Measurements from ENCODE around the gene CNTN1.

Gene CNTN1

DNA sequence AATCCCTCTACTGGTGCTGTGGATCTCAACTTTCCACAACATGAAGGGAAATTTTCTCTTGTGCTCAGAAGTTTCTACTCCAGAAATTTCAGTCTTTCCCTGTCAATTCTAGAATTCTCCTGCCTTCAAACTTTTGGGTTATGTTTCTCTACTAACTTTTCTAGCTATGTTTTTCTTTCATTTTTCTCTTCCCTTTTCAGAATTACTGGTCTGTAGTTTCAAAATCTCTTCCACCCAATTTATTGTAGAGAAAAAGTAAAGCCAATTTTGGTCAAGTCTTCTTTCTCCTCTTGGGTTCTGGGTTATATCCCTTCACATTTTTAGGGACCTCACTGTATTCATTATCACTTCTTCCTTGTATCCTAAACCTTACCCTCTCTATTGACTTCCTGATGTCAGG lies 18.9 kb downstream of the CNTN1 start:
- Histone ChIP-seq H3K9ac (ENCODE audit: low read depth, low read length) (no peak overlapping the region), H3K4me2 (ENCODE audit: insufficient read depth, low read length) (no peak overlapping the region), H3K4me1 (ENCODE audit: insufficient read depth, low read length) (no peaks in the 10 kb centered on the region), H3K79me2 (ENCODE audit: insufficient read depth, low read length) (no peaks in the 10 kb centered on the region), H3K4me3 (ENCODE audit: low read depth in 1 of 2, low read length in 2 of 2) (no peak overlapping the region), H3K27me3 (ENCODE audit: insufficient read depth, low read length, poor library complexity) (no peaks in the 10 kb centered on the region), H2AFZ (ENCODE audit: low read depth, low read length) (no peak overlapping the region), H3K9me3 (ENCODE audit: insufficient read depth, low read length, severe bottlenecking) (no peaks in the 10 kb centered on the region), H4K20me1 (ENCODE audit: insufficient read depth, low read length) (no peaks in the 10 kb centered on the region), H3K36me3 (ENCODE audit: insufficient read depth, low read length) (no peaks in the 10 kb centered on the region), H3K27ac (ENCODE audit: low read length) (no peak overlapping the region)
- DNase-seq (no peak), ATAC-seq (ENCODE audit: insufficient read depth, low read depth) (no peak)
- TF ChIP-seq CTCF (IDR thresholded peaks at IDR 0.05; ENCODE audit: borderline replicate concordance, extremely low read depth, low read length, poor library complexity, severe bottlenecking) = no peak
- TF ChIP-seq EZH2 (IDR thresholded peaks at IDR 0.05; ENCODE audit: borderline replicate concordance, low read depth, low read length, severe bottlenecking) = no peak

- Histone ChIP-seq H4K20me1 (ENCODE audit: insufficient read depth, low read length) (no peaks in the 10 kb centered on the region), H3K4me3 (ENCODE audit: low read depth in 1 of 2, low read length in 2 of 2) (no peak overlapping the region), H3K27me3 (ENCODE audit: insufficient read depth, low read length, poor library complexity) (no peaks in the 10 kb centered on the region), H3K9ac (ENCODE audit: low read depth, low read length) (no peak overlapping the region), H3K36me3 (ENCODE audit: insufficient read depth, low read length) (no peaks in the 10 kb centered on the region), H3K27ac (ENCODE audit: low read length) (no peak overlapping the region), H3K4me1 (ENCODE audit: insufficient read depth, low read length) (no peaks in the 10 kb centered on the region), H3K9me3 (ENCODE audit: insufficient read depth, low read length, severe bottlenecking) (no peaks in the 10 kb centered on the region), H3K79me2 (ENCODE audit: insufficient read depth, low read length) (no peaks in the 10 kb centered on the region), H2AFZ (ENCODE audit: low read depth, low read length) (no peak overlapping the region), H3K4me2 (ENCODE audit: insufficient read depth, low read length) (no peak overlapping the region)
- ATAC-seq (ENCODE audit: insufficient read depth, low read depth) (no peak), DNase-seq (no peak)
- TF ChIP-seq EZH2 (IDR thresholded peaks at IDR 0.05; ENCODE audit: borderline replicate concordance, low read depth, low read length, severe bottlenecking) (no peak), CTCF (IDR thresholded peaks at IDR 0.05; ENCODE audit: borderline replicate concordance, extremely low read depth, low read length, poor library complexity, severe bottlenecking) (no peak)
These were observed 22.4 kb downstream of the CNTN1 start for GRCh38 chr12:40714636-40715035.

DNA sequence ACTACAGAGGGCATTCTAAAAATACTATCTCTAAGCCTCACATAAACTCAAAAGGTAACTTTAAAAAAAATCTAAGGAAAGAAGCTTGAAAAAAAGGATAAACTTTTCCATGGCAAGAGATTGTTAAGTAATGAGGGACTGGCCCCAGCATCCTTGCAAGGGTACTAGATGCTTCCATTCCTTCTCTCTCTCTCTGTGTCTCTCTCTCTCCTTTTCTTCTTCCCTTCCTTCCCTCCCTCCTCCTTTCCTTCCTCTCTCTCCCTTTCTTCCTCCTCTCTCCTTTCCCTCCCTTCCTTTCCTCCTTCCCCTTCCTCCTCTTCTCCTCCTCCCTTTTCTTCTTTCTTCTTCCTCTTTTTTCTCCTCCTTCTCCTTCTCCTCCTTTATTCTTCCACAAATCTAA lies 23.8 kb downstream of the CNTN1 start:
- Histone ChIP-seq H2AFZ (ENCODE audit: low read depth, low read length) (no peak overlapping the region), H3K27me3 (ENCODE audit: insufficient read depth, low read length, poor library complexity) (no peaks in the 10 kb centered on the region), H3K9me3 (ENCODE audit: insufficient read depth, low read length, severe bottlenecking) (no peaks in the 10 kb centered on the region), H3K27ac (ENCODE audit: low read length) (no peak overlapping the region), H3K79me2 (ENCODE audit: insufficient read depth, low read length) (no peaks in the 10 kb centered on the region), H4K20me1 (ENCODE audit: insufficient read depth, low read length) (no peaks in the 10 kb centered on the region), H3K4me3 (ENCODE audit: low read depth in 1 of 2, low read length in 2 of 2) (no peak overlapping the region), H3K9ac (ENCODE audit: low read depth, low read length) (no peak overlapping the region), H3K4me2 (ENCODE audit: insufficient read depth, low read length) (no peak overlapping the region), H3K36me3 (ENCODE audit: insufficient read depth, low read length) (no peaks in the 10 kb centered on the region), H3K4me1 (ENCODE audit: insufficient read depth, low read length) (no peaks in the 10 kb centered on the region)
- DNase-seq = no peak
- TF ChIP-seq EZH2 (IDR thresholded peaks at IDR 0.05; ENCODE audit: borderline replicate concordance, low read depth, low read length, severe bottlenecking) (no peak), CTCF (IDR thresholded peaks at IDR 0.05; ENCODE audit: borderline replicate concordance, extremely low read depth, low read length, poor library complexity, severe bottlenecking) (no peak)
- ATAC-seq (ENCODE audit: insufficient read depth, low read depth) = no peak

GRCh38 chr12:40717576-40717975 lies 25.3 kb downstream of the CNTN1 start:
- H3K4me1 ChIP-seq (ENCODE audit: insufficient read depth, low read length) = no peaks in the 10 kb centered on the region
- H3K36me3 ChIP-seq (ENCODE audit: insufficient read depth, low read length) = no peaks in the 10 kb centered on the region
- TF ChIP-seq CTCF (IDR thresholded peaks at IDR 0.05; ENCODE audit: borderline replicate concordance, extremely low read depth, low read length, poor library complexity, severe bottlenecking) = no peak
- no peak for TF ChIP-seq EZH2 (IDR thresholded peaks at IDR 0.05; ENCODE audit: borderline replicate concordance, low read depth, low read length, severe bottlenecking)
- no peak overlapping the region for H3K4me2 ChIP-seq (ENCODE audit: insufficient read depth, low read length)
- no peaks in the 10 kb centered on the region for H3K9me3 ChIP-seq (ENCODE audit: insufficient read depth, low read length, severe bottlenecking)
- H3K79me2 ChIP-seq (ENCODE audit: insufficient read depth, low read length) = no peaks in the 10 kb centered on the region
- no peak for ATAC-seq (ENCODE audit: insufficient read depth, low read depth)
- no peak overlapping the region for H3K27ac ChIP-seq (ENCODE audit: low read length)
- H3K9ac ChIP-seq (ENCODE audit: low read depth, low read length) = no peak overlapping the region
- no peak overlapping the region for H2AFZ ChIP-seq (ENCODE audit: low read depth, low read length)
- no peak for DNase-seq
- H4K20me1 ChIP-seq (ENCODE audit: insufficient read depth, low read length) = no peaks in the 10 kb centered on the region
- no peak overlapping the region for H3K4me3 ChIP-seq (ENCODE audit: low read depth in 1 of 2, low read length in 2 of 2)
- no peaks in the 10 kb centered on the region for H3K27me3 ChIP-seq (ENCODE audit: insufficient read depth, low read length, poor library complexity)

Data from DND-41 (cell line).